GM12873 (cell line): ENCODE data around the gene FGF18.

Experiments used
- CTCF ChIP-seq: IDR thresholded peaks from 2 replicates; pipeline ENCODE4 v1.5.1; 2012; ENCODE audit warnings: low read depth, mild to moderate bottlenecking, moderate library complexity, low read length, control low read depth; ENCODE audit not compliant: insufficient read depth; ENCODE audit errors: missing control alignments

Gene FGF18

GRCh38 chr5:171387345-171387969, 32.0 kb upstream of the FGF18 start, which contains the start of gene NPM1:
Gene NPM1 (plus strand): TSS chr5:171387849. CDS start chr5:171387949, 100 bp downstream.
- no peak for TF ChIP-seq CTCF

GRCh38 chr5:171387970-171388815, 31.3 kb upstream of the FGF18 start:
- TF ChIP-seq CTCF, result no peak

GRCh38 chr5:171388816-171389168, 30.7 kb upstream of the FGF18 start:
- no peak for TF ChIP-seq CTCF

GRCh38 chr5:171390883-171391677, 28.4 kb upstream of the FGF18 start:
- TF ChIP-seq CTCF, result no peak

- no peak for TF ChIP-seq CTCF
Measured at GRCh38 chr5:171391996-171392577, 27.4 kb upstream of the FGF18 start.

- TF ChIP-seq CTCF, result no peak
Measured at GRCh38 chr5:171392585-171393159, 26.8 kb upstream of the FGF18 start.

GRCh38 chr5:171395042-171395441, 24.4 kb upstream of the FGF18 start:
- TF ChIP-seq CTCF, result no peak
